Measurements from ENCODE around the gene RAB3GAP1.

DNA sequence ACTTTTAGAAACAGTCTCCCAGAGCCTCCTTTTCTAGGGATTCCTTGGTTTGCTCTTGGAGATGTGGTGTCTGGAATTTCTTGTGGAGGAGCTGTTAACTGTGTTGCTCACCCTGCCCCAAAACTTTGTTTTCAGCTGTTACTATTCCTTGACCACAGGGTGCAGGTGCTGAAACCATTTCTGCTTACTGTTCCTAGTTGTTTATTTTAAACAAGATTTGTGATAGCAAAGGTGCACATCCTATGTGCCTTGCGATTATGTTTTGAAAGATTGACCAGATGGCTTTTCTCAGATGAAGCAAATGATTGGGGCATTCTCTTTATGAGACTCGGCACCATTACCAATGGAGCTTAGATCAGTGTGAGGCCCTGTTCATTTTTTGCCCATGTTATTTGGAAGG, 111.2 kb downstream of the RAB3GAP1 start:
- no peak for TF ChIP-seq FOXM1 (IDR thresholded peaks at IDR 0.05; ENCODE audit: borderline replicate concordance)
- no peak for TF ChIP-seq SP1 (IDR thresholded peaks at IDR 0.05)
- TF ChIP-seq BHLHE40 (IDR thresholded peaks at IDR 0.05; ENCODE audit: borderline replicate concordance), result no peak
- no peak for TF ChIP-seq ZNF384 (IDR thresholded peaks at IDR 0.05)
- TF ChIP-seq FOXA1 (IDR thresholded peaks at IDR 0.05), result no peak
- no peak for TF ChIP-seq SUZ12 (IDR thresholded peaks at IDR 0.05)
- no peak for TF ChIP-seq CTBP1 (IDR thresholded peaks at IDR 0.05; ENCODE audit: borderline replicate concordance)
- no peak for TF ChIP-seq L3MBTL2 (conservative IDR thresholded peaks at IDR 0.05)
- TF ChIP-seq HDGF (IDR thresholded peaks at IDR 0.05; ENCODE audit: borderline replicate concordance), result no peak
- no peak for TF ChIP-seq FOXK2 (IDR thresholded peaks at IDR 0.05)
- TF ChIP-seq ARNT (IDR thresholded peaks at IDR 0.05), result no peak
- TF ChIP-seq ELF4 (IDR thresholded peaks at IDR 0.05), result no peak
- no peak for TF ChIP-seq NFRKB (IDR thresholded peaks at IDR 0.05)
